ENCODE data around the gene MNT.

MNT gene

GRCh38 chr17:2401426-2402221, 764 bp upstream of the MNT start:
- H3K36me3 ChIP-seq (replicated peaks in 1 of 2; ENCODE audit: control insufficient read depth in 2 of 2, insufficient read depth in 2 of 2, low read length in 2 of 2) = peaks cover 0 to 7% of the 10 kb centered on the region in 2 donors
- H2AK5ac ChIP-seq (ENCODE audit: low read depth, low read length) = no peak overlapping the region
- H3K23ac ChIP-seq (ENCODE audit: low read depth, low read length, poor library complexity) = no peak overlapping the region
- H3K9me3 ChIP-seq (replicated peaks in 1 of 2; ENCODE audit: control insufficient read depth in 2 of 2, insufficient read depth in 1 of 2, low read depth in 1 of 2, low read length in 2 of 2) = no peaks in the 10 kb centered on the region
- no peak overlapping the region for H2BK5ac ChIP-seq (ENCODE audit: low read length)
- no peaks in the 10 kb centered on the region for H3K27me3 ChIP-seq (ENCODE audit: control insufficient read depth in 3 of 3, insufficient read depth in 3 of 3, low read depth in 1 of 3, low read length in 3 of 3)
- peak overlapping the region; percentile 87 for H3K27ac ChIP-seq (replicated peaks; ENCODE audit: low read length)
- H3K18ac ChIP-seq (ENCODE audit: low read length) = peak overlapping the region; percentile 81
- H2BK120ac ChIP-seq (ENCODE audit: low read depth, low read length) = no peak overlapping the region
- H3K4me1 ChIP-seq (ENCODE audit: control insufficient read depth in 2 of 2, insufficient read depth in 1 of 2, low read depth in 1 of 2, low read length in 2 of 2) = peaks cover 22 to 36% of the 10 kb centered on the region in 2 donors
- H2AFZ ChIP-seq (ENCODE audit: low read length) = peak overlapping the region; percentile 97
- H3K79me1 ChIP-seq (ENCODE audit: low read depth, low read length) = peaks cover 3% of the 10 kb centered on the region
- peak overlapping the region; percentile 95 for H3K4me2 ChIP-seq (ENCODE audit: insufficient read depth, low read length, poor library complexity, severe bottlenecking)
- H3K14ac ChIP-seq (ENCODE audit: low read length) = no peak overlapping the region
- no peak overlapping the region for H3K4ac ChIP-seq (ENCODE audit: low read length)
- no CpG with 5 or more reads among the region's 72 CpGs for WGBS, 2 donors (ENCODE audit: extremely low coverage in 2 of 2, insufficient read length in 2 of 2, insufficient replicate concordance in 1 of 2)
- H4K91ac ChIP-seq (ENCODE audit: low read depth, low read length, poor library complexity) = no peak overlapping the region
- DNase-seq (ENCODE audit: low spot score) = peak; percentile 99
- peak overlapping the region; percentile 88 to 99 for H3K4me3 ChIP-seq (ENCODE audit: low read length in 2 of 2)
- no peak overlapping the region for H2BK15ac ChIP-seq (ENCODE audit: low read length)
- no peak overlapping the region for H3K9ac ChIP-seq (ENCODE audit: low read depth, low read length, poor library complexity)
- H2BK12ac ChIP-seq (ENCODE audit: low read length) = no peak overlapping the region
- no peak overlapping the region for H4K8ac ChIP-seq (ENCODE audit: low read depth, low read length)

DNA sequence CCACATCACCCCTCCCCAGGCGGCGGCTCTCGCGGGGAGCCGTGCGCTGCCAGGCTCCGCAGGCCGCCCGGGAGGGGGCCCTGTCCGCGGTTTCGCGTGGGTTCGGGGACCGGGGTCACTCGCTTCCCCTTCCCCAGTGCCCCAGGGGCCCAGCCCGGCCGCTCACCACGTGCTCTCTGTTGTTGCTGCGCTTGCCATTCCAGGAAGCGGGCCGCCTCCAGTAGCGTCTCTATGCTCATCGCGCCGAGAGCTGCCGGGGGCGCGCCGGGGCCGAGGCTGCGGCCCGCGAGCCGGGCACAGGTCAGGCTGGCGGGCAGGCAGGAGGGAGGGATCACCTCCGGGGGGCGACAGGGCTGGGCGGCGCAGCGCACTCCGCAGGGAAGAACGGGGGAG, 390 bp downstream of the MNT start:
- H2AK5ac ChIP-seq (ENCODE audit: low read depth, low read length) = peak overlapping the region; percentile 95
- H2BK120ac ChIP-seq (ENCODE audit: low read depth, low read length) = peak overlapping the region; percentile 98
- peak overlapping the region; percentile 97 to 99 for H3K4me3 ChIP-seq (ENCODE audit: low read length in 2 of 2)
- H2BK15ac ChIP-seq (ENCODE audit: low read length) = peak overlapping the region; percentile 88
- H2BK12ac ChIP-seq (ENCODE audit: low read length) = no peak overlapping the region
- H3K18ac ChIP-seq (ENCODE audit: low read length) = peak overlapping the region; percentile 94
- peak overlapping the region; percentile 100 for H3K23ac ChIP-seq (ENCODE audit: low read depth, low read length, poor library complexity)
- H3K27ac ChIP-seq (replicated peaks; ENCODE audit: low read length) = peak overlapping the region; percentile 74
- H3K4ac ChIP-seq (ENCODE audit: low read length) = no peak overlapping the region
- H3K79me1 ChIP-seq (ENCODE audit: low read depth, low read length) = peaks cover 8% of the 10 kb centered on the region
- H3K9ac ChIP-seq (ENCODE audit: low read depth, low read length, poor library complexity) = peak overlapping the region; percentile 95
- H3K4me2 ChIP-seq (ENCODE audit: insufficient read depth, low read length, poor library complexity, severe bottlenecking) = peak overlapping the region; percentile 100
- H3K9me3 ChIP-seq (replicated peaks in 1 of 2; ENCODE audit: control insufficient read depth in 2 of 2, insufficient read depth in 1 of 2, low read depth in 1 of 2, low read length in 2 of 2) = no peaks in the 10 kb centered on the region
- no peaks in the 10 kb centered on the region for H3K27me3 ChIP-seq (ENCODE audit: control insufficient read depth in 3 of 3, insufficient read depth in 3 of 3, low read depth in 1 of 3, low read length in 3 of 3)
- H4K8ac ChIP-seq (ENCODE audit: low read depth, low read length) = no peak overlapping the region
- H4K91ac ChIP-seq (ENCODE audit: low read depth, low read length, poor library complexity) = no peak overlapping the region
- H2AFZ ChIP-seq (ENCODE audit: low read length) = peak overlapping the region; percentile 97
- H2BK5ac ChIP-seq (ENCODE audit: low read length) = peak overlapping the region; percentile 96
- DNase-seq (ENCODE audit: low spot score) = peak; percentile 72
- H3K4me1 ChIP-seq (ENCODE audit: control insufficient read depth in 2 of 2, insufficient read depth in 1 of 2, low read depth in 1 of 2, low read length in 2 of 2) = peaks cover 32 to 47% of the 10 kb centered on the region in 2 donors
- H3K36me3 ChIP-seq (replicated peaks in 1 of 2; ENCODE audit: control insufficient read depth in 2 of 2, insufficient read depth in 2 of 2, low read length in 2 of 2) = peaks cover 0 to 7% of the 10 kb centered on the region in 2 donors
- H3K14ac ChIP-seq (ENCODE audit: low read length) = peak overlapping the region; percentile 75
- no CpG with 5 or more reads among the region's 43 CpGs for WGBS, 2 donors (ENCODE audit: extremely low coverage in 2 of 2, insufficient read length in 2 of 2, insufficient replicate concordance in 1 of 2)

DNA sequence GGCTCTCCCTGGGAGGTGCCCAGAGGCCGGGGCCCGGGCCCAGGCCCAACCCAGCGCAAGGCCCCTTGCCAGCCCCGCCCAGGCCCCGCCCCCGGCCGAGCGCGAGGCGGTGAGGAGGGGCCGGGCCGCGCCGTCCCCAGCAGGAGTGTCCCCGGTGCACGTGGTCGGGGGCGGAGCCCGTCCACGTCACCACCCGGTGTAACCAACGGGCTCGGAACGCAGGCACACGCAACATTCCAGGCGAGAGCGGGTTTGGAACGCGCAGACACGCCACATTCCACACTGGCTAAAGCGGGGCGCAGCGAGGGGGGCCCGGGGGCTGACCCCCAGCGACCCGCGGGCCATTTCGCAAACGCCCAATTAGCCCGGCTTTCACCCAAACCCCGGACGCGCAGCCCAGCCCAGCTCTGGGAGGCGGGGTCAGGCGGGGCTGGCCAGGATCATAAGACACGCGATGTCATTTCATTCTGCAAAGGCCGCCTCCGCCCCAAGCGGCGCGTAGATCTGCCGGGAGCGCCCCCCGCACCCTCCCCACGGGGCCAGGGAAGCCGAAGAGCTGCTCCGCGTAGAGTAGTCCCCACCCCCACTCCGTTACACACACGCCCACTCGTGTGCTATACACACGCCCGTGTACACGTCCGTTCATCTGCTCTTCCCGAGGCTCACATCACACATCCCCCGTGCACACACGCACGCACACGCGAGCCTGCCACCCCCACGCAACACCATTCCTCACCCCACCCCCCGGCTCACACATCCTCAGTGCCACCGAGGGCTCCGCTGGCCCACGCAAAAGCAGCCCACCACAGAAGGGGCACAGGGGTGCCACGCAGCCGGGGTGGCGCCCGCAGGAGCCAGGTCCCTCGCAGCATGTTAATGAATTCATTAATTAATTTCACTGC, 1.0 kb downstream of the MNT start:
- H4K8ac ChIP-seq (ENCODE audit: low read depth, low read length) = no peak overlapping the region
- H3K23ac ChIP-seq (ENCODE audit: low read depth, low read length, poor library complexity) = peak overlapping the region; percentile 100
- peak overlapping the region; percentile 93 for H4K91ac ChIP-seq (ENCODE audit: low read depth, low read length, poor library complexity)
- peak overlapping the region; percentile 79 for H3K27ac ChIP-seq (replicated peaks; ENCODE audit: low read length)
- H3K4ac ChIP-seq (ENCODE audit: low read length) = peak overlapping the region; percentile 95
- peak overlapping the region; percentile 75 for H3K14ac ChIP-seq (ENCODE audit: low read length)
- H2BK120ac ChIP-seq (ENCODE audit: low read depth, low read length) = peak overlapping the region; percentile 98
- H3K4me2 ChIP-seq (ENCODE audit: insufficient read depth, low read length, poor library complexity, severe bottlenecking) = peak overlapping the region; percentile 100
- peaks cover 0 to under 1% of the 10 kb centered on the region in 2 donors for H3K36me3 ChIP-seq (replicated peaks in 1 of 2; ENCODE audit: control insufficient read depth in 2 of 2, insufficient read depth in 2 of 2, low read length in 2 of 2)
- H3K9me3 ChIP-seq (replicated peaks in 1 of 2; ENCODE audit: control insufficient read depth in 2 of 2, insufficient read depth in 1 of 2, low read depth in 1 of 2, low read length in 2 of 2) = no peaks in the 10 kb centered on the region
- DNase-seq (ENCODE audit: low spot score) = peak; percentile 96
- H3K4me3 ChIP-seq (ENCODE audit: low read length in 2 of 2) = peak overlapping the region; percentile 97 to 99
- peak overlapping the region; percentile 95 for H3K9ac ChIP-seq (ENCODE audit: low read depth, low read length, poor library complexity)
- H3K4me1 ChIP-seq (ENCODE audit: control insufficient read depth in 2 of 2, insufficient read depth in 1 of 2, low read depth in 1 of 2, low read length in 2 of 2) = peaks cover 35 to 53% of the 10 kb centered on the region in 2 donors
- H2BK5ac ChIP-seq (ENCODE audit: low read length) = peak overlapping the region; percentile 96
- H3K27me3 ChIP-seq (ENCODE audit: control insufficient read depth in 3 of 3, insufficient read depth in 3 of 3, low read depth in 1 of 3, low read length in 3 of 3) = no peaks in the 10 kb centered on the region
- H2AFZ ChIP-seq (ENCODE audit: low read length) = peak overlapping the region; percentile 97
- WGBS, 2 donors (ENCODE audit: extremely low coverage in 2 of 2, insufficient read length in 2 of 2, insufficient replicate concordance in 1 of 2) = no CpG with 5 or more reads among the region's 82 CpGs
- H2BK15ac ChIP-seq (ENCODE audit: low read length) = peak overlapping the region; percentile 88
- peaks cover 11% of the 10 kb centered on the region for H3K79me1 ChIP-seq (ENCODE audit: low read depth, low read length)
- peak overlapping the region; percentile 94 for H3K18ac ChIP-seq (ENCODE audit: low read length)
- H2AK5ac ChIP-seq (ENCODE audit: low read depth, low read length) = peak overlapping the region; percentile 95
- H2BK12ac ChIP-seq (ENCODE audit: low read length) = peak overlapping the region; percentile 47

Data from neuronal stem cell (in vitro differentiated cells).